ENCODE data around the gene IFIT2.

DNA sequence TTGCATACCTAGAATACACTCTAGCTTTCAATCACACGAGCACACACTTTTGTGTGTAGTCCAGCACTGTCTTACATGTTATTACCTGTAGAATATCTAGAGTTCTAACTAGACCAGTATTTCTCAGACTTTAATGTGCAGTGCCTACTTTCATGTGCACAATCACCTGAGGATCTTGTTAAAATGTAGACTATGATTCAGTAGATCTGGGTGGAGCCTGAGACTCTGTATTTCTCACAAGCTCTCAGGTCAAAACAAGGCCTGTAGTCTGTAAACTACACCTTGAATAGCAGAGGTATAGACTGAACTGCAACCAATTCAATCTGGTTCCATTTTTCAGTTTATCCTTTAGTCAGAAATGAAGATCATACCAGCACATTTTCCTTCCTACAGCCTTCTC, 11.1 kb downstream of the IFIT2 start:
- TF ChIP-seq CTCF (IDR thresholded peaks at IDR 0.05) (no peak), POLR2A (IDR thresholded peaks at IDR 0.05) (no peak)

All from esophagus squamous epithelium (tissue), 4 donors.